NB4 (cell line): ENCODE data around the gene CCDC33.

Experiments
- DNase-seq: peaks from one replicate; pipeline ENCODE4 v3.0.0; 2010; ENCODE audit warnings: low read depth
- H3K4me3 ChIP-seq: one replicate; pipeline ENCODE4 v1.5.1; 2011; ENCODE audit warnings: mild to moderate bottlenecking, low read depth, low read length, moderate library complexity
- MYC ChIP-seq: IDR thresholded peaks from 2 replicates; pipeline ENCODE4 v1.6.1; 2011; ENCODE audit warnings: low read depth, low read length
- POLR2A ChIP-seq: IDR thresholded peaks from 2 replicates; pipeline ENCODE4 v1.6.1; 2011; ENCODE audit warnings: mild to moderate bottlenecking; ENCODE audit not compliant: insufficient read length; ENCODE audit errors: extremely low read depth
- TF ChIP-seq, protein P1 (sequence below): IDR thresholded peaks from 2 replicates; pipeline ENCODE4 v1.6.1; 2011; ENCODE audit warnings: low read depth, low read length
- TF ChIP-seq, protein P2 (sequence below): IDR thresholded peaks from one replicate; pipeline ENCODE4 v1.5.1; 2012; ENCODE audit warnings: low read depth, low read length

The CCDC33 gene

GRCh38 chr15:74250266-74250665, 14.1 kb downstream of the CCDC33 start:
- H3K4me3 ChIP-seq, result no peak overlapping the region
- no peak for DNase-seq
- TF ChIP-seq, protein P1, sequence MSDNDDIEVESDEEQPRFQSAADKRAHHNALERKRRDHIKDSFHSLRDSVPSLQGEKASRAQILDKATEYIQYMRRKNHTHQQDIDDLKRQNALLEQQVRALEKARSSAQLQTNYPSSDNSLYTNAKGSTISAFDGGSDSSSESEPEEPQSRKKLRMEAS, result no peak
- TF ChIP-seq, protein P2, sequence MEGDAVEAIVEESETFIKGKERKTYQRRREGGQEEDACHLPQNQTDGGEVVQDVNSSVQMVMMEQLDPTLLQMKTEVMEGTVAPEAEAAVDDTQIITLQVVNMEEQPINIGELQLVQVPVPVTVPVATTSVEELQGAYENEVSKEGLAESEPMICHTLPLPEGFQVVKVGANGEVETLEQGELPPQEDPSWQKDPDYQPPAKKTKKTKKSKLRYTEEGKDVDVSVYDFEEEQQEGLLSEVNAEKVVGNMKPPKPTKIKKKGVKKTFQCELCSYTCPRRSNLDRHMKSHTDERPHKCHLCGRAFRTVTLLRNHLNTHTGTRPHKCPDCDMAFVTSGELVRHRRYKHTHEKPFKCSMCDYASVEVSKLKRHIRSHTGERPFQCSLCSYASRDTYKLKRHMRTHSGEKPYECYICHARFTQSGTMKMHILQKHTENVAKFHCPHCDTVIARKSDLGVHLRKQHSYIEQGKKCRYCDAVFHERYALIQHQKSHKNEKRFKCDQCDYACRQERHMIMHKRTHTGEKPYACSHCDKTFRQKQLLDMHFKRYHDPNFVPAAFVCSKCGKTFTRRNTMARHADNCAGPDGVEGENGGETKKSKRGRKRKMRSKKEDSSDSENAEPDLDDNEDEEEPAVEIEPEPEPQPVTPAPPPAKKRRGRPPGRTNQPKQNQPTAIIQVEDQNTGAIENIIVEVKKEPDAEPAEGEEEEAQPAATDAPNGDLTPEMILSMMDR, result no peak
- no peak for TF ChIP-seq POLR2A
- TF ChIP-seq MYC, result no peak

- TF ChIP-seq, protein P2, result no peak
- TF ChIP-seq MYC (no peak), POLR2A (no peak)
- TF ChIP-seq, protein P1, result no peak
- DNase-seq, result no peak
- no peak overlapping the region for H3K4me3 ChIP-seq
Measured at GRCh38 chr15:74251131-74251811, 15.1 kb downstream of the CCDC33 start.

DNA sequence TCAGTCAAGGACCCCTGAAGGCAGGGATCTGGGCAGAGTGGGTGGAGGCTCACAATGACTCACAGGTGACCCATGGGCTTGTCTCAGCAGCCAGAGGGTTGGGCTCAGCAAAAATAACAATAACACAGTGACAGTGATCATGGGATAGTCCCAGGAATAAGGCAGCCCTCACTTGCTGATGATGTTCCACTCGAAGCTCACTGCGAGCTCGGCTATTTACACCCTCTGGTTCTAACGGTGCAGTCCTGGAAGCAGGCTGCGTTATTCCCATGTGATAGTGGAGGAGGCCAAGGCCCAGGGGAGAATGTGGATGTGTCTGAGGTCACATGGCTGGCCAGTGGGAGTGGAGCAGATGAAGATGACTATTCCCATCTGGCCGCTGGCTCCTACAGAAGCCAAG, 16.2 kb downstream of the CCDC33 start:
- DNase-seq, result no peak
- TF ChIP-seq POLR2A, result no peak
- TF ChIP-seq, protein P2, result no peak
- TF ChIP-seq, protein P1, result no peak
- TF ChIP-seq MYC, result no peak
- no peak overlapping the region for H3K4me3 ChIP-seq

DNA sequence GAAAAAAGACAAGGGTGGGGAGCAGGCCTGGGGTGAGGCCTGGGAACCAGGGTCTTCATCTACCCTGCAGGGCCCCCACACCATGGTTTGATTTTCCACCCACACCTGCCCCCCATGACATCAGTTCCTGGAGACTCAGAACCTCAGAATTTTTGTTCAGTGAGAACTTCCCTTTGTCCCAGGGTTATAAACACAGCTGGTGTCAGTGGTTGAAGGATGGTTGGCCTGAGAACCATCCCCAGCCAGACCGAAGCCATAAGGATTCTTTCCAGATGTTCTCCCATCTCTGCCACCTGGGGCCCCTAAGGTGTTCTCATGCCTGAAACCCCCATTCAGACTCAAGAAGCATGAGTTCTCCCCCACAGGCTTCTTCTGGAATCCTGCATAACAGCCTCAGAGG, 16.6 kb downstream of the CCDC33 start:
- no peak for DNase-seq
- TF ChIP-seq POLR2A, result no peak
- TF ChIP-seq MYC, result no peak
- TF ChIP-seq, protein P1, result no peak

DNA sequence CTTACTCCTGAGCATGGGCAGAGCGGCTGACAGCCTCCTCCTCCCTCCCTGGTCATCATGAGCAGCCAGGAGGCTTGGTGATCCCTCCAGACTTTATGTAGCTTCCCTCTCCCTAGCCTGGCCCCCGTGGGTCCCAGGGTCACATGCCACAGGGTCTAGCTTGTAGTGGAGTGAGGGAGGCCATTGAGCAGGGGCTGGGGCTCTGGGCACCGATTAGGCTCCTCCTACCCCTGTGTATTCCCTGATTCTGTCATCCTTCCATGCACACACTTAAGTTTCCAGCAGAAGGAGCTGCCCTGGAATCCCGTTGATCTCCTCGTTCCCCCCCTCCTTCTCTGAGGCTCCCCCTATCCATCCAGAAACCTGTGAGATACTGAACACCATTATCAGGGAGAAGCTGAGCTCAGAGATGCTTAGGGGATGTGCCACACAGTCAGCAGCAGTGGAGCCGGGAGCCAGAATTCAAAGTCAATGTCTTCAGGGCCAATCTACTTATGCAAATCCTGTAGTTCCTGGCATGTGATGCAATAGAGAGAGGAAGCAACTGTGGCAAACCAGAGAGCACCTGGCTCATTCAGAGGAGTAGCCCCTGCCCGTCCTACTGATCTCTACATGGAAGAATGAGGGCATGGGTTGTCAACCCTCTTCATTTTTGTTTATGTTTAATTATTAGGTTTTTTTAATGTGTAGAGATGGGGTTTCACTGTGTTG, 17.2 kb downstream of the CCDC33 start:
- no peak overlapping the region for H3K4me3 ChIP-seq
- TF ChIP-seq POLR2A (no peak), MYC (no peak)
- TF ChIP-seq, protein P2, result no peak
- TF ChIP-seq, protein P1, result no peak
- peak; percentile 22 for DNase-seq

More for the DNA sequence above, 16.6 kb downstream of the CCDC33 start:
- no peak overlapping the region for H3K4me3 ChIP-seq

GRCh38 chr15:74257105-74257504, 21.0 kb downstream of the CCDC33 start:
- H3K4me3 ChIP-seq, result no peak overlapping the region
- no peak for DNase-seq
- no peak for TF ChIP-seq POLR2A
- TF ChIP-seq, protein P2, result no peak
